SK-N-SH treated with all-trans-retinoic acid at 6 μM for 48 hours (cell line): ENCODE measurements around the gene FSD2.

Source experiments
- ATAC-seq: fragments of 200-7000 bp; cut with Tn5 transposase; 3 replicates; pipeline ENCODE4 v1.9.1; 2020; ENCODE audit warnings: mild to moderate bottlenecking, moderate library complexity
- ARNTL ChIP-seq: fragments of 450-650 bp; formaldehyde crosslinking; IDR thresholded peaks from 2 replicates; pipeline ENCODE4 v1.5.0; 2020; ENCODE audit warnings: low read depth, mild to moderate bottlenecking, moderate library complexity, borderline replicate concordance
- CREB5 ChIP-seq: fragments of 250-450 bp; sonication (Bioruptor Pico); IDR thresholded peaks from 2 replicates; pipeline ENCODE4 v1.5.1; 2020; ENCODE audit warnings: low read depth, mild to moderate bottlenecking, moderate library complexity
- CSDC2 ChIP-seq: fragments of 250-450 bp; sonication (Bioruptor Pico); IDR thresholded peaks from 2 replicates; pipeline ENCODE4 v1.5.0; 2020; ENCODE audit warnings: mild to moderate bottlenecking, moderate library complexity
- ESRRG ChIP-seq: fragments of 250-450 bp; sonication (Bioruptor Pico); IDR thresholded peaks from 2 replicates; pipeline ENCODE4 v1.6.1; 2021; ENCODE audit warnings: mild to moderate bottlenecking
- ISL1 ChIP-seq: fragments of 250-450 bp; sonication (Bioruptor Pico); IDR thresholded peaks from 2 replicates; pipeline ENCODE4 v2.1.2; 2022; ENCODE audit warnings: mild to moderate bottlenecking, moderate library complexity
- OSR1 ChIP-seq: fragments of 250-450 bp; sonication (Bioruptor Pico); IDR thresholded peaks from 2 replicates; pipeline ENCODE4 v1.8.0; 2022; ENCODE audit warnings: moderate library complexity, mild to moderate bottlenecking, inconsistent platforms
- PATZ1 ChIP-seq: fragments of 250-450 bp; sonication (Bioruptor Pico); IDR thresholded peaks from 2 replicates; pipeline ENCODE4 v1.8.0; 2020; ENCODE audit warnings: mild to moderate bottlenecking, moderate library complexity, borderline replicate concordance
- POU6F1 ChIP-seq: fragments of 250-450 bp; sonication (Bioruptor Pico); IDR thresholded peaks from 2 replicates; pipeline ENCODE4 v1.8.0; 2021; ENCODE audit warnings: low read depth, mild to moderate bottlenecking, moderate library complexity, borderline replicate concordance
- RARB ChIP-seq: fragments of 250-450 bp; sonication (Bioruptor Pico); IDR thresholded peaks from 2 replicates; pipeline ENCODE4 v1.8.0; 2021; ENCODE audit warnings: mild to moderate bottlenecking, moderate library complexity
- TCF4 ChIP-seq: fragments of 250-450 bp; sonication (Bioruptor Pico); IDR thresholded peaks from 2 replicates; pipeline ENCODE4 v1.8.0; 2021; ENCODE audit warnings: mild to moderate bottlenecking, moderate library complexity, borderline replicate concordance
- TOX ChIP-seq: fragments of 250-450 bp; sonication (Bioruptor Pico); IDR thresholded peaks from 2 replicates; pipeline ENCODE4 v1.8.0; 2021; ENCODE audit warnings: mild to moderate bottlenecking, moderate library complexity, borderline replicate concordance
- TSHZ2 ChIP-seq: fragments of 250-450 bp; sonication (Bioruptor Pico); IDR thresholded peaks from 2 replicates; pipeline ENCODE4 v1.5.0; 2020; ENCODE audit warnings: mild to moderate bottlenecking, moderate library complexity
- ZC3H10 ChIP-seq: fragments of 250-450 bp; sonication (Bioruptor Pico); IDR thresholded peaks from 2 replicates; pipeline ENCODE4 v1.5.1; 2021; ENCODE audit warnings: mild to moderate bottlenecking, moderate library complexity
- ZFP3 ChIP-seq: fragments of 250-450 bp; sonication (Bioruptor Pico); IDR thresholded peaks from 2 replicates; pipeline ENCODE4 v1.5.0; 2020; ENCODE audit warnings: mild to moderate bottlenecking, moderate library complexity
- ZNF565 ChIP-seq: fragments of 450-650 bp; formaldehyde crosslinking; conservative IDR thresholded peaks from 2 replicates; pipeline ENCODE4 v1.5.0; 2020; ENCODE audit warnings: low read depth, mild to moderate bottlenecking, moderate library complexity
- ZNF70 ChIP-seq: fragments of 450-650 bp; formaldehyde crosslinking; IDR thresholded peaks from 2 replicates; pipeline ENCODE4 v1.5.0; 2020; ENCODE audit warnings: mild to moderate bottlenecking, moderate library complexity

Gene FSD2

GRCh38 chr15:82852941-82853561 is 47.2 kb upstream of the FSD2 start:
- no peak for ATAC-seq
- TF ChIP-seq ARNTL (CRISPR knock-in tag) (no peak), PATZ1 (CRISPR knock-in tag) (no peak), ZFP3 (CRISPR knock-in tag) (no peak)
- TF ChIP-seq, all 23 proteins: peak for 0

GRCh38 chr15:82851981-82852511 is 46.2 kb upstream of the FSD2 start:
- ATAC-seq = no peak
- TF ChIP-seq PATZ1 (CRISPR knock-in tag) (no peak), ZC3H10 (no peak), ZFP3 (CRISPR knock-in tag) (no peak), ZNF70 (CRISPR knock-in tag) (no peak), ISL1 (no peak), CSDC2 (CRISPR knock-in tag) (no peak), RARB (CRISPR knock-in tag) (no peak), OSR1 (CRISPR knock-in tag) (no peak), POU6F1 (CRISPR knock-in tag) (no peak), TOX (CRISPR knock-in tag) (no peak), ESRRG (no peak), ZNF565 (no peak), CREB5 (CRISPR knock-in tag) (no peak), TSHZ2 (CRISPR knock-in tag) (no peak)

- ATAC-seq = no peak
- no peak for TF ChIP-seq ZNF565
- no peak for TF ChIP-seq TCF4 (CRISPR knock-in tag)
- TF ChIP-seq ARNTL (CRISPR knock-in tag) = no peak
- TF ChIP-seq TSHZ2 (CRISPR knock-in tag) = no peak
- no peak for TF ChIP-seq ZC3H10
- no peak for TF ChIP-seq CREB5 (CRISPR knock-in tag)
- TF ChIP-seq PATZ1 (CRISPR knock-in tag) = no peak
- TF ChIP-seq ZFP3 (CRISPR knock-in tag) = no peak
- no peak for TF ChIP-seq ZNF70 (CRISPR knock-in tag)
- no peak for TF ChIP-seq CSDC2 (CRISPR knock-in tag)
- TF ChIP-seq ISL1 = no peak
- TF ChIP-seq POU6F1 (CRISPR knock-in tag) = no peak
These were observed 45.5 kb upstream of the FSD2 start for GRCh38 chr15:82851306-82851850.
